ENCODE results near the gene HDGFL2.
"Not testable (repeated sequence)": the region's sequence is repeated elsewhere in the genome, so short reads cannot be mapped to it uniquely, and the experiment has no call there.

The HDGFL2 gene

GRCh38 chr19:4524808-4525562 is 52.9 kb downstream of the HDGFL2 start:
- Histone ChIP-seq H3K9me3 (ENCODE audit: control insufficient read depth, low read length) (no peaks in the 10 kb centered on the region), H3K27me3 (ENCODE audit: control insufficient read depth, insufficient read depth, low read length) (no peaks in the 10 kb centered on the region), H3K27ac (no peak overlapping the region), H3K4me1 (no peaks in the 10 kb centered on the region), H2AFZ (no peak overlapping the region), H3K4me2 (ENCODE audit: low read length) (no peak overlapping the region), H3K9ac (no peak overlapping the region), H3K79me2 (no peaks in the 10 kb centered on the region), H3K4me3 (ENCODE audit: low read depth, low read length) (no peak overlapping the region), H3K36me3 (ENCODE audit: control insufficient read depth, insufficient read depth, low read length) (no peaks in the 10 kb centered on the region)
- TF ChIP-seq CTCF (IDR thresholded peaks at IDR 0.05) = peak; percentile 50

- H2AFZ ChIP-seq = no peak overlapping the region
- no peaks in the 10 kb centered on the region for H3K79me2 ChIP-seq
- no peak overlapping the region for H3K4me2 ChIP-seq (ENCODE audit: low read length)
- no peak overlapping the region for H3K9ac ChIP-seq
- TF ChIP-seq CTCF (IDR thresholded peaks at IDR 0.05) = no peak
- no peaks in the 10 kb centered on the region for H3K4me1 ChIP-seq
- no peaks in the 10 kb centered on the region for H3K36me3 ChIP-seq (ENCODE audit: control insufficient read depth, insufficient read depth, low read length)
- H3K27me3 ChIP-seq (ENCODE audit: control insufficient read depth, insufficient read depth, low read length) = no peaks in the 10 kb centered on the region
- H3K4me3 ChIP-seq (ENCODE audit: low read depth, low read length) = no peak overlapping the region
- no peaks in the 10 kb centered on the region for H3K9me3 ChIP-seq (ENCODE audit: control insufficient read depth, low read length)
- H3K27ac ChIP-seq = no peak overlapping the region
Measured at GRCh38 chr19:4525563-4526002, 53.5 kb downstream of the HDGFL2 start.

- H3K36me3 ChIP-seq (ENCODE audit: control insufficient read depth, insufficient read depth, low read length); H3K9me3 ChIP-seq (ENCODE audit: control insufficient read depth, low read length); H3K27me3 ChIP-seq (ENCODE audit: control insufficient read depth, insufficient read depth, low read length); H3K4me3 ChIP-seq (ENCODE audit: low read depth, low read length); H3K79me2 ChIP-seq; H3K9ac ChIP-seq; H3K27ac ChIP-seq; H3K4me1 ChIP-seq; H3K4me2 ChIP-seq (ENCODE audit: low read length); H2AFZ ChIP-seq: not testable (repeated sequence)
Measured at GRCh38 chr19:4527377-4527776, 55.3 kb downstream of the HDGFL2 start.

DNA sequence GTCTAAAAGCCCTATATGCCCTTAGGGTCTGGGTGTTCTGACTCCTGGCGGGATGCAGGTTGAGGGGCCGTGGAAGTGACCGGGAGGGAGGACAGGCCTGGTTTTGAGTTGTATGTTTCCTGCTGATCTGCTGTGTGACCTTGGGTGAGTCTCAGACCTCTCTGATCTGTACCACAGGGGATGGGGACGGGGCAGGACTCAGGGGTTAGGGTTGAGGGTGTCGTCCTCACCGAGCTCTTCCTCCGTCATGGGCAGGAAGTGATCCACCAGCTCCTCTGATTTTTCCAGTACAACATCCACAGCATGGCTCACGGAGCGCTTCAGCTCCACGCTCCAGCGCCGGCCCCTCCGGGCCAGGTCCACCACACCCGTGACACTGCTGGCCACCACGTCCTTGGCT is 56.7 kb downstream of the HDGFL2 start:
- Histone ChIP-seq H3K79me2 (no peaks in the 10 kb centered on the region), H3K27me3 (ENCODE audit: control insufficient read depth, insufficient read depth, low read length) (no peaks in the 10 kb centered on the region), H3K9ac (no peak overlapping the region), H3K9me3 (ENCODE audit: control insufficient read depth, low read length) (no peaks in the 10 kb centered on the region), H3K27ac (no peak overlapping the region), H3K4me1 (no peaks in the 10 kb centered on the region), H2AFZ (no peak overlapping the region), H3K4me3 (ENCODE audit: low read depth, low read length) (no peak overlapping the region), H3K4me2 (ENCODE audit: low read length) (no peak overlapping the region), H3K36me3 (ENCODE audit: control insufficient read depth, insufficient read depth, low read length) (no peaks in the 10 kb centered on the region)
- TF ChIP-seq CTCF (IDR thresholded peaks at IDR 0.05) = no peak

GRCh38 chr19:4529924-4530522 is 57.9 kb downstream of the HDGFL2 start:
- no peak for TF ChIP-seq CTCF (IDR thresholded peaks at IDR 0.05)
- Histone ChIP-seq H3K27me3 (ENCODE audit: control insufficient read depth, insufficient read depth, low read length) (no peaks in the 10 kb centered on the region), H3K9me3 (ENCODE audit: control insufficient read depth, low read length) (no peaks in the 10 kb centered on the region), H2AFZ (no peak overlapping the region), H3K4me3 (ENCODE audit: low read depth, low read length) (no peak overlapping the region), H3K4me2 (ENCODE audit: low read length) (no peak overlapping the region), H3K4me1 (no peaks in the 10 kb centered on the region), H3K27ac (no peak overlapping the region), H3K36me3 (ENCODE audit: control insufficient read depth, insufficient read depth, low read length) (no peaks in the 10 kb centered on the region), H3K79me2 (no peaks in the 10 kb centered on the region), H3K9ac (no peak overlapping the region)

Data from parathyroid adenoma (tissue), 2 donors.